ENCODE results near the gene IFT80. TPM values are rescaled to one million over a fixed set of nuclear protein-coding genes. Genes with fewer than 3 reads are reported as not detected.

Gene IFT80
- 31.5 and 32.1 TPM in 2 replicates for total RNA-seq

DNA sequence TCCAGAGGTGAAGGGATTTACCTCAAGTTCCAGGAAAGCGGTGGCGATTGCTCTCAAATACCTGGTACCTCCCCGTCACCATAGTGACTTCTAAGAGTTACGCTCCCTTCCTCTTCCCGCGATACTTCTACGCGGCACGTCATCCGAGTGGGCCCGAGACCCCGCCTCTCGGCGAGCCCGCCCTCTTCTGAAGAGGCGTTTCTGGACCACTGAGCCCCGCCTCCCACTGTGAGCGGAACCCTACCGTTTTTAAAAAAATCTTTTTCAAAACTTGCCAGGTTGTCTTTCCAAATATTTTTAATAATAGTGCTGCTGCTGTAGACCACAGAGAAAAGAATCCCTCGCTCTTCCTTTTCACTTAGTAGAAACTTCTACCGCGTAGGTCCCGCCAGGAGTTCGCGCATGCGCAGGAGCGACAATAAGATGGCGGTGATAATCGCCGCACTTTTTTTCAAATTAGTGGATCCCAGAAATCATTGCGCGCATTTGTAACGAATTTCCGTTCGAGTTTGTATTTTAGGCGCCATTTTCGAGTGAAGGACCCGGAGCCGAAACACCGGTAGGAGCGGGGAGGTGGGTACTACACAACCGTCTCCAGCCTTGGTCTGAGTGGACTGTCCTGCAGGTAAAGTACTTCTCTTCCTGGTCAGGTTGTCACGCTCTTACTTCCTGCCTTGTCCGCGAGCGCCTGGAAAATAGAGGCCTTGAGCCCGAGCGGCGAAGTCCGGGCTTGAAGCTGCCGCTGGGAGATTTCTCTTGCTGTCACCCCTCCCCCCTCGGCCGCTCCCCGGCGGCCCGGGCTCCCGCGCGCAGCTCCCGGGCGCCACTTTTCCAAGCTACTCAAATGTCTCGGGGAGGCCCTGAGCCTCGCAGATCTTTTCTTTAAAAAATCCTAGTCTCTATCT is at the start of gene IFT80, which contains the start of gene SMC4:
Gene IFT80, minus strand, starts transcription at position 101 of the 905 bp plus-strand sequence. CDS start 14,625 bp downstream, outside the sequence.
Gene SMC4, plus strand, starts transcription at position 526 of the 905 bp plus-strand sequence. CDS start 1,177 bp downstream, outside the sequence.

DNA sequence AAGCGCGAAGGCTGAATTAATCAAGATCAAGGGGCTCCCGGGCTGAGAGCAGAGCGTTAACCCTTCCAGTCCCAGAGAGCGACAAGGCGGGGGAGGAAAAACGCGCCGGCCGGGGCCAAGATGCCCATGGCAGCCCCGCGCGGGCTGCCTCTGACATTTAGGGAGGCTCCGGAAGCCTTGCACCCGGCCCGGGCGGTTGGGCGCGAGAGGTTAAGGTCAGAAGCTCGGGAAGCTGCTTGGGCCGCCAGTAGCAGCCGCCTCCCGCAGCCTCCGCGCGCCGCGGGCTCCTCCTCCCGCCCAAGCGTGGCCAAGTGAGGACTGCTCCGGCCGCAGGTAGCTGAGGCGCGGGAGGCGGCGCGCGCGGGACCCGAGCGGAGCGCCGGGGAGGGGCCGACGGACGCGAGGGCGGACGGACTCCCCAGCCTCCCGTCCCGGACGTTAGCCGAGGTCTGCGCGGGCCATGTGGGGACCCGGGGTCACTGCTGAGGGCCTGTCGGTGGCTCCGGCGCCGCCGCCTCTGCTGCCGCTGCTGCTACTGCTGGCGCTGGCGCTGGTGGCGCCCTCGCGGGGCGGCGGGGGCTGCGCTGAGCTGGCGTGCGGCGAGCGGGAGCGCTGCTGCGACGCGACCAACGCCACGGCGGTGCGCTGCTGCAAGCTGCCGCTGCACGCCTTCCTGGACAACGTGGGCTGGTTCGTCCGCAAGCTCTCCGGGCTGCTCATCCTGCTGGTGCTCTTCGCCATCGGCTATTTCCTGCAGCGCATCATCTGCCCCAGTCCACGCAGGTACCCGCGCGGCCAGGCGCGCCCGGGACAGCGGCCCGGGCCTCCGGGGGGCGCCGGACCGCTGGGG is 173.6 kb downstream of the IFT80 start, which contains the start of gene C3orf80:
Gene C3orf80, plus strand, starts transcription at position 247 of the 850 bp plus-strand sequence. Its CDS starts 214 bp downstream, at position 461.

Other genes starting within 250 kb of the IFT80 start
- gene C3orf80, start 173.8 kb downstream of the IFT80 start, total RNA-seq: 0.91 TPM in 1 of 2 replicates, not detected in the other
- gene SMC4, start 425 bp upstream of the IFT80 start, total RNA-seq: 44.1 and 76.8 TPM in 2 replicates
- gene TRIM59, start 50.6 kb upstream of the IFT80 start, total RNA-seq: 24.8 and 32.1 TPM in 2 replicates
- gene KPNA4, start 166.3 kb upstream of the IFT80 start, total RNA-seq: 21.6 and 30.1 TPM in 2 replicates

All from epithelial cell of alveolus of lung (primary cell).